ENCODE results near the gene UBQLNL.

The UBQLNL gene

GRCh38 chr11:5516599-5516998 lies at the start of gene UBQLNL:
Gene UBQLNL (minus strand): TSS chr11:5516699. CDS start chr11:5516441, 258 bp downstream.
- no peak for DNase-seq

GRCh38 chr11:5564259-5565019 lies 47.9 kb upstream of the UBQLNL start:
- DNase-seq, result no peak

GRCh38 chr11:5557751-5558150 lies 41.3 kb upstream of the UBQLNL start:
- DNase-seq, result no peak

GRCh38 chr11:5556596-5557188 lies 40.2 kb upstream of the UBQLNL start:
- no peak for DNase-seq

- DNase-seq, result no peak
Measured at GRCh38 chr11:5553343-5553742, 36.8 kb upstream of the UBQLNL start.

GRCh38 chr11:5550440-5551095 lies 34.1 kb upstream of the UBQLNL start:
- no peak for DNase-seq

GRCh38 chr11:5548440-5548839 lies 31.9 kb upstream of the UBQLNL start, which contains the start of gene OR52H1:
Gene OR52H1 (minus strand): TSS chr11:5548540. CDS start chr11:5545505, 3,035 bp downstream.
- no peak for DNase-seq

GRCh38 chr11:5547982-5548381 lies 31.5 kb upstream of the UBQLNL start:
- DNase-seq, result no peak

- no peak for DNase-seq
Measured at GRCh38 chr11:5546457-5546856, 30.0 kb upstream of the UBQLNL start.

GRCh38 chr11:5541427-5541826 lies 24.9 kb upstream of the UBQLNL start:
- no peak for DNase-seq

- DNase-seq, result no peak
Measured at GRCh38 chr11:5536482-5536881, 20.0 kb upstream of the UBQLNL start.

GRCh38 chr11:5534046-5534445 lies 17.5 kb upstream of the UBQLNL start:
- DNase-seq, result no peak

GRCh38 chr11:5531053-5531831 lies 14.7 kb upstream of the UBQLNL start:
- no peak for DNase-seq

GRCh38 chr11:5528495-5528894 lies 12.0 kb upstream of the UBQLNL start:
- no peak for DNase-seq

- DNase-seq, result no peak
Measured at GRCh38 chr11:5527716-5528115, 11.2 kb upstream of the UBQLNL start.

- no peak for DNase-seq
Measured at GRCh38 chr11:5524756-5525155, 8.3 kb upstream of the UBQLNL start.

GRCh38 chr11:5522308-5522707 lies 5.8 kb upstream of the UBQLNL start:
- no peak for DNase-seq

- no peak for DNase-seq
Measured at GRCh38 chr11:5521540-5521939, 5.0 kb upstream of the UBQLNL start.

GRCh38 chr11:5514841-5515240 lies 1.7 kb downstream of the UBQLNL start:
- DNase-seq, result no peak

- DNase-seq, result no peak
Measured at GRCh38 chr11:5509803-5510202, 6.7 kb downstream of the UBQLNL start, which contains the start of gene UBQLN3. Gene UBQLN3 (minus strand): TSS chr11:5509957. CDS start chr11:5509558, 399 bp downstream.

GRCh38 chr11:5508605-5509004 lies 7.9 kb downstream of the UBQLNL start:
- DNase-seq, result no peak

- no peak for DNase-seq
Measured at GRCh38 chr11:5507933-5508305, 8.6 kb downstream of the UBQLNL start.

Measured in stimulated activated CD4-positive, alpha-beta T cell treated with anti-CD3 and anti-CD28 coated beads, Interleukin-4, amount 100 ng/mL, for 24 hours (primary cell).